MCF 10A (cell line): ENCODE measurements around the gene HTRA3. TPM values are rescaled to one million over a fixed set of nuclear protein-coding genes. Genes with fewer than 3 reads are reported as not detected.

ENCODE experiments used
- BruUV-seq: library from RNA; stranded (reverse); fragments of 400-500 nt; replicated peaks from 2 replicates; lab custom pipeline; 2021; lab: Mats Ljungman, UMichigan
- CTCF ChIA-PET: fragments of 300-600 bp; sonication (Branson Sonifier 250); formaldehyde crosslinking; extraction: SDS; loops from one replicate; lab custom pipeline; 2021; ENCODE audit warnings: antibody characterized with exemption, inconsistent platforms; lab: Yijun Ruan, JAX
- POLR2A ChIA-PET: fragments of 300-600, 350-650 bp; sonication (Branson Sonifier 250); formaldehyde crosslinking; extraction: SDS; loops from one replicate; lab custom pipeline; 2020; ENCODE audit warnings: antibody characterized with exemption, inconsistent platforms; lab: Yijun Ruan, JAX
- DNase-seq: peaks from one replicate; pipeline ENCODE4 v3.0.0-alpha.2; 2018; ENCODE audit not compliant: unreplicated experiment
- H3K27ac Mint-ChIP-seq: one replicate; pipeline ENCODE4 v1.8.0; 2022; ENCODE audit warnings: mild to moderate bottlenecking, low read depth, mixed read lengths; ENCODE audit not compliant: unreplicated experiment
- H3K27me3 Mint-ChIP-seq: one replicate; pipeline ENCODE4 v1.8.0; 2022; ENCODE audit warnings: mixed read lengths; ENCODE audit not compliant: insufficient read depth, unreplicated experiment
- H3K36me3 Mint-ChIP-seq: one replicate; pipeline ENCODE4 v1.8.0; 2022; ENCODE audit warnings: mild to moderate bottlenecking, moderate library complexity, mixed read lengths; ENCODE audit not compliant: insufficient read depth, unreplicated experiment
- H3K4me1 Mint-ChIP-seq: one replicate; pipeline ENCODE4 v1.8.0; 2022; ENCODE audit warnings: mixed read lengths; ENCODE audit not compliant: insufficient read depth, unreplicated experiment
- H3K4me3 Mint-ChIP-seq: one replicate; pipeline ENCODE4 v1.8.0; 2022; ENCODE audit warnings: mild to moderate bottlenecking, moderate library complexity, mixed read lengths; ENCODE audit not compliant: unreplicated experiment
- H3K9me3 Mint-ChIP-seq: one replicate; pipeline ENCODE4 v1.8.0; 2022; ENCODE audit warnings: mixed read lengths; ENCODE audit not compliant: unreplicated experiment
- intact Hi-C: fragments of 100-400 bp; cut with micrococcal nuclease; formaldehyde crosslinking; loops from 2 replicates; pipeline ENCODE4 v1.14.1; 2022
- total RNA-seq: library from RNA; stranded (reverse); gene quantifications from 2 replicates; pipeline ENCODE4 v1.2.3, GENCODE V29; 2022
- TF ChIP-seq, protein P1 (sequence below): fragments of 200-600 bp; IDR thresholded peaks from one replicate; pipeline ENCODE4 v1.8.0; 2022; ENCODE audit warnings: antibody characterized with exemption, mild to moderate bottlenecking; ENCODE audit not compliant: unreplicated experiment

Gene HTRA3
- total RNA-seq, 1 experiment from 2014 or later = not detected

GRCh38 chr4:8349664-8350236 lies 80.2 kb downstream of the HTRA3 start:
- Mint-ChIP-seq H3K9me3 (no peaks in the 10 kb centered on the region), H3K4me1 (peaks cover 16% of the 10 kb centered on the region), H3K4me3 (no peak overlapping the region), H3K27ac (no peak overlapping the region), H3K27me3 (no peaks in the 10 kb centered on the region), H3K36me3 (no peaks in the 10 kb centered on the region)
- ChIA-PET CTCF (interaction anchor here (1.5 kb wide), 1 partner anchor 83 kb away, joined by 5 read pairs; no protein-coding TSS in a partner anchor), POLR2A (no interaction called here)
- TF ChIP-seq, protein P1, sequence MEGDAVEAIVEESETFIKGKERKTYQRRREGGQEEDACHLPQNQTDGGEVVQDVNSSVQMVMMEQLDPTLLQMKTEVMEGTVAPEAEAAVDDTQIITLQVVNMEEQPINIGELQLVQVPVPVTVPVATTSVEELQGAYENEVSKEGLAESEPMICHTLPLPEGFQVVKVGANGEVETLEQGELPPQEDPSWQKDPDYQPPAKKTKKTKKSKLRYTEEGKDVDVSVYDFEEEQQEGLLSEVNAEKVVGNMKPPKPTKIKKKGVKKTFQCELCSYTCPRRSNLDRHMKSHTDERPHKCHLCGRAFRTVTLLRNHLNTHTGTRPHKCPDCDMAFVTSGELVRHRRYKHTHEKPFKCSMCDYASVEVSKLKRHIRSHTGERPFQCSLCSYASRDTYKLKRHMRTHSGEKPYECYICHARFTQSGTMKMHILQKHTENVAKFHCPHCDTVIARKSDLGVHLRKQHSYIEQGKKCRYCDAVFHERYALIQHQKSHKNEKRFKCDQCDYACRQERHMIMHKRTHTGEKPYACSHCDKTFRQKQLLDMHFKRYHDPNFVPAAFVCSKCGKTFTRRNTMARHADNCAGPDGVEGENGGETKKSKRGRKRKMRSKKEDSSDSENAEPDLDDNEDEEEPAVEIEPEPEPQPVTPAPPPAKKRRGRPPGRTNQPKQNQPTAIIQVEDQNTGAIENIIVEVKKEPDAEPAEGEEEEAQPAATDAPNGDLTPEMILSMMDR = no peak
- DNase-seq = no peak
- intact Hi-C loops = no loop called here
- no TSS peak for BruUV-seq

GRCh38 chr4:8350352-8350751 lies 80.8 kb downstream of the HTRA3 start:
- peaks cover 17% of the 10 kb centered on the region for H3K4me1 Mint-ChIP-seq
- CTCF ChIA-PET = no interaction called here

GRCh38 chr4:8350841-8351461 lies 81.4 kb downstream of the HTRA3 start:
- H3K27ac Mint-ChIP-seq = no peak overlapping the region
- H3K36me3 Mint-ChIP-seq = no peaks in the 10 kb centered on the region
- CTCF ChIA-PET = no interaction called here
- H3K4me3 Mint-ChIP-seq = no peak overlapping the region
- H3K9me3 Mint-ChIP-seq = no peaks in the 10 kb centered on the region
- POLR2A ChIA-PET = no interaction called here
- TF ChIP-seq, protein P1 = no peak
- BruUV-seq = no TSS peak
- intact Hi-C loops = no loop called here
- H3K27me3 Mint-ChIP-seq = no peaks in the 10 kb centered on the region
- peaks cover 17% of the 10 kb centered on the region for H3K4me1 Mint-ChIP-seq
- no peak for DNase-seq

More at GRCh38 chr4:8350352-8350751, 80.8 kb downstream of the HTRA3 start:
- intact Hi-C loops = no loop called here
- no peak for DNase-seq
- H3K4me3 Mint-ChIP-seq = no peak overlapping the region
- POLR2A ChIA-PET = no interaction called here
- no peaks in the 10 kb centered on the region for H3K9me3 Mint-ChIP-seq
- H3K36me3 Mint-ChIP-seq = no peaks in the 10 kb centered on the region
- TF ChIP-seq, protein P1 = no peak
- no peak overlapping the region for H3K27ac Mint-ChIP-seq
- no TSS peak for BruUV-seq
- no peaks in the 10 kb centered on the region for H3K27me3 Mint-ChIP-seq

- no TSS peak for BruUV-seq
- H3K36me3 Mint-ChIP-seq = no peaks in the 10 kb centered on the region
- H3K9me3 Mint-ChIP-seq = no peaks in the 10 kb centered on the region
- ChIA-PET CTCF (interaction anchor here (0.8 kb wide), 1 partner anchor 51 kb away, joined by 3 read pairs; no protein-coding TSS in a partner anchor), POLR2A (no interaction called here)
- DNase-seq = no peak
- peaks cover 17% of the 10 kb centered on the region for H3K4me1 Mint-ChIP-seq
- H3K27ac Mint-ChIP-seq = no peak overlapping the region
- H3K4me3 Mint-ChIP-seq = no peak overlapping the region
- TF ChIP-seq, protein P1 = no peak
- H3K27me3 Mint-ChIP-seq = no peaks in the 10 kb centered on the region
- intact Hi-C loops = no loop called here
Measured at GRCh38 chr4:8351931-8352367, 82.4 kb downstream of the HTRA3 start.
